Hepatocyte (in vitro differentiated cells): Measurements from ENCODE around the gene NSRP1. TPM values are rescaled to one million over a fixed set of nuclear protein-coding genes. Genes with fewer than 3 reads are reported as not detected.
"Not testable (repeated sequence)": the region's sequence is repeated elsewhere in the genome, so short reads cannot be mapped to it uniquely, and the experiment has no call there.

Source experiments
- DNase-seq: peaks from one replicate; pipeline ENCODE4 v3.0.0-alpha.2; 2016; ENCODE audit warnings: low spot score
- H2AFZ ChIP-seq: fragments of 200-600 bp; sonication (generic); 2 replicates; pipeline ENCODE4 v1.6.0; 2016; ENCODE audit warnings: antibody characterized with exemption, mild to moderate bottlenecking
- H3K27ac ChIP-seq: fragments of 200-600 bp; sonication (generic); 2 replicates; pipeline ENCODE4 v1.5.1; 2016; ENCODE audit warnings: mild to moderate bottlenecking
- H3K27me3 ChIP-seq: fragments of 200-600 bp; sonication (generic); 2 replicates; pipeline ENCODE4 v1.6.1; 2016
- H3K36me3 ChIP-seq: fragments of 200-600 bp; sonication (generic); replicated peaks from 2 replicates; pipeline ENCODE4 v1.5.1; 2016; ENCODE audit warnings: low read depth; ENCODE audit not compliant: insufficient read depth
- H3K4me1 ChIP-seq: fragments of 200-600 bp; sonication (generic); 2 replicates; pipeline ENCODE4 v1.5.1; 2016; ENCODE audit warnings: mild to moderate bottlenecking, moderate library complexity; ENCODE audit not compliant: insufficient read depth
- H3K4me2 ChIP-seq: fragments of 200-600 bp; sonication (generic); 2 replicates; pipeline ENCODE4 v1.6.0; 2016
- H3K4me3 ChIP-seq: fragments of 200-600 bp; sonication (generic); 2 replicates; pipeline ENCODE4 v1.5.1; 2016; ENCODE audit warnings: mild to moderate bottlenecking
- H3K79me2 ChIP-seq: fragments of 200-600 bp; sonication (generic); 2 replicates; pipeline ENCODE4 v1.6.0; 2017; ENCODE audit warnings: mild to moderate bottlenecking
- H3K9me2 ChIP-seq: fragments of 200-600 bp; sonication (generic); replicated peaks from 2 replicates; pipeline ENCODE4 v1.6.0; 2017; ENCODE audit warnings: mild to moderate bottlenecking; ENCODE audit not compliant: insufficient read depth
- H3K9me3 ChIP-seq: fragments of 200-600 bp; sonication (generic); 2 replicates; pipeline ENCODE4 v1.5.1; 2016; ENCODE audit warnings: low read depth, mild to moderate bottlenecking
- H4K20me1 ChIP-seq: fragments of 200-600 bp; sonication (generic); 2 replicates; pipeline ENCODE4 v1.6.0; 2016; ENCODE audit warnings: mild to moderate bottlenecking; ENCODE audit not compliant: insufficient read depth, poor library complexity, severe bottlenecking
- CTCF ChIP-seq: fragments of 200-600 bp; sonication (generic); IDR thresholded peaks from 2 replicates; pipeline ENCODE4 v1.5.1; 2016; ENCODE audit warnings: antibody characterized with exemption, mild to moderate bottlenecking; ENCODE audit not compliant: poor library complexity
- EZH2 ChIP-seq: fragments of 200-600 bp; sonication (generic); IDR thresholded peaks from 2 replicates; pipeline ENCODE4 v1.6.1; 2016; ENCODE audit warnings: antibody characterized with exemption, mild to moderate bottlenecking, borderline replicate concordance
- EZH2phosphoT487 ChIP-seq: fragments of 200-600 bp; sonication (generic); IDR thresholded peaks from one replicate; pipeline ENCODE4 v1.6.1; 2018; ENCODE audit warnings: antibody characterized with exemption, mild to moderate bottlenecking, low read depth, moderate library complexity; ENCODE audit not compliant: unreplicated experiment, severe bottlenecking
- WGBS: methylation state at CpG from one replicate; pipeline ENCODE4 v1.1.6; 2016; ENCODE audit warnings: low lambda C conversion rate; ENCODE audit errors: missing lambda C conversion rate; 5-methylcytosine and 5-hydroxymethylcytosine counted together
- polyA plus RNA-seq: library from polyadenylated mRNA; unstranded; fragments of >200 nt; fragmentation: Nextera tagmentation; extraction: Ambion mirVana; gene quantifications from 2 replicates; pipeline ENCODE4 v1.2.1, GENCODE V29; 2016
- total RNA-seq: library from RNA; depleted of rRNA; stranded (reverse); fragments of >200 nt; gene quantifications from 2 replicates; pipeline ENCODE4 v1.2.3, GENCODE V29; 2014

Gene NSRP1
- total and polyA plus RNA-seq, 2 experiments from 2014 or later: 8.6 to 39.2 TPM

GRCh38 chr17:30074730-30075129 is 41.9 kb upstream of the NSRP1 start:
- Histone ChIP-seq H3K79me2 (no peaks in the 10 kb centered on the region), H3K36me3 (no peaks in the 10 kb centered on the region), H2AFZ (no peak overlapping the region), H3K4me1 (no peaks in the 10 kb centered on the region), H3K9me2 (no peaks in the 10 kb centered on the region), H3K27me3 (peaks cover 4% of the 10 kb centered on the region), H4K20me1 (no peaks in the 10 kb centered on the region), H3K9me3 (no peaks in the 10 kb centered on the region), H3K4me2 (no peak overlapping the region), H3K27ac (no peak overlapping the region), H3K4me3 (no peak overlapping the region)
- TF ChIP-seq EZH2phosphoT487 (no peak), CTCF (no peak), EZH2 (no peak)
- no peak for DNase-seq
- WGBS: 89% methylated on average over 2 of the region's 2 CpGs

GRCh38 chr17:30082773-30083172 is 33.8 kb upstream of the NSRP1 start:
- Histone ChIP-seq H3K4me1 (no peaks in the 10 kb centered on the region), H4K20me1 (no peaks in the 10 kb centered on the region), H3K4me2 (no peak overlapping the region), H3K9me2 (no peaks in the 10 kb centered on the region), H3K36me3 (no peaks in the 10 kb centered on the region), H2AFZ (no peak overlapping the region), H3K79me2 (no peaks in the 10 kb centered on the region), H3K9me3 (no peaks in the 10 kb centered on the region), H3K27ac (no peak overlapping the region), H3K4me3 (no peak overlapping the region), H3K27me3 (no peaks in the 10 kb centered on the region)
- TF ChIP-seq EZH2phosphoT487: no peak
- no peak for TF ChIP-seq EZH2
- TF ChIP-seq CTCF: no peak
- WGBS: 92% methylated on average over 5 of the region's 5 CpGs
- no peak for DNase-seq

- H3K36me3 ChIP-seq: no peaks in the 10 kb centered on the region
- H3K9me2 ChIP-seq: no peaks in the 10 kb centered on the region
- no peak overlapping the region for H2AFZ ChIP-seq
- WGBS: 53% methylated on average over 6 of the region's 6 CpGs
- TF ChIP-seq EZH2 (no peak), CTCF (no peak), EZH2phosphoT487 (no peak)
- H3K27me3 ChIP-seq: no peaks in the 10 kb centered on the region
- H3K4me3 ChIP-seq: no peak overlapping the region
- H3K4me2 ChIP-seq: no peak overlapping the region
- no peaks in the 10 kb centered on the region for H3K4me1 ChIP-seq
- H3K79me2 ChIP-seq: no peaks in the 10 kb centered on the region
- no peaks in the 10 kb centered on the region for H3K9me3 ChIP-seq
- no peaks in the 10 kb centered on the region for H4K20me1 ChIP-seq
- H3K27ac ChIP-seq: no peak overlapping the region
- no peak for DNase-seq
Measured at GRCh38 chr17:30084788-30085187, 31.8 kb upstream of the NSRP1 start.

GRCh38 chr17:30086896-30087295 is 29.7 kb upstream of the NSRP1 start:
- peaks cover 15% of the 10 kb centered on the region for H3K27me3 ChIP-seq
- TF ChIP-seq EZH2phosphoT487 (no peak), CTCF (no peak), EZH2 (no peak)
- no peaks in the 10 kb centered on the region for H3K9me2 ChIP-seq
- H3K27ac ChIP-seq: no peak overlapping the region
- WGBS: 91% methylated on average over 2 of the region's 2 CpGs
- DNase-seq: no peak
- no peaks in the 10 kb centered on the region for H4K20me1 ChIP-seq
- H2AFZ ChIP-seq: no peak overlapping the region
- H3K4me3 ChIP-seq: no peak overlapping the region
- H3K79me2 ChIP-seq: no peaks in the 10 kb centered on the region
- no peaks in the 10 kb centered on the region for H3K36me3 ChIP-seq
- no peak overlapping the region for H3K4me2 ChIP-seq
- no peaks in the 10 kb centered on the region for H3K9me3 ChIP-seq
- H3K4me1 ChIP-seq: no peaks in the 10 kb centered on the region

GRCh38 chr17:30087431-30087830 is 29.2 kb upstream of the NSRP1 start:
- H3K9me3 ChIP-seq, H3K4me1 ChIP-seq, H3K9me2 ChIP-seq, H3K79me2 ChIP-seq, H3K4me3 ChIP-seq, H2AFZ ChIP-seq, H3K27ac ChIP-seq, H4K20me1 ChIP-seq, H3K4me2 ChIP-seq, H3K36me3 ChIP-seq, DNase-seq: not testable (repeated sequence)
- 97% methylated on average over 3 of the region's 3 CpGs for WGBS
- peaks cover 15% of the 10 kb centered on the region for H3K27me3 ChIP-seq
